Neural cell (in vitro differentiated cells): ENCODE results near the gene MALAT1. TPM values are rescaled to one million over a fixed set of nuclear protein-coding genes. Genes with fewer than 3 reads are reported as not detected.

Experiments
- H2AFZ ChIP-seq: fragments of 200-600, 300-800 bp; sonication (generic), shearing (Covaris generic); 2 replicates; pipeline ENCODE4 v1.6.0; 2014; ENCODE audit warnings: low read depth, mild to moderate bottlenecking, antibody characterized with exemption, low read length, moderate library complexity
- H3F3A ChIP-seq: fragments of 200-600 bp; shearing (Covaris generic); 2 replicates; pipeline ENCODE4 v1.6.1; 2016; ENCODE audit warnings: mild to moderate bottlenecking, moderate library complexity, mixed read lengths, antibody characterized with exemption, low read length; ENCODE audit not compliant: insufficient read depth, poor library complexity, severe bottlenecking
- H3K27ac ChIP-seq: fragments of 200-600, 300-800 bp; sonication (generic), shearing (Covaris generic); 2 replicates; pipeline ENCODE4 v1.5.1; 2014; ENCODE audit warnings: mild to moderate bottlenecking, low read length, moderate library complexity
- H3K27me3 ChIP-seq: fragments of 300-800, 200-600 bp; sonication (generic), shearing (Covaris generic); 2 replicates; pipeline ENCODE4 v1.6.0; 2014; ENCODE audit warnings: mild to moderate bottlenecking, low read depth, low read length, moderate library complexity; ENCODE audit not compliant: insufficient read depth
- H3K36me3 ChIP-seq: fragments of 300-800, 200-600 bp; sonication (generic), shearing (Covaris generic); 2 replicates; pipeline ENCODE4 v1.5.1; 2014; ENCODE audit warnings: mild to moderate bottlenecking, antibody characterized with exemption, low read length, moderate library complexity; ENCODE audit not compliant: insufficient read depth
- H3K4me2 ChIP-seq: fragments of 300-800, 200-600 bp; sonication (generic), shearing (Covaris generic); 2 replicates; pipeline ENCODE4 v1.6.0; 2014; ENCODE audit warnings: mild to moderate bottlenecking, low read length
- H3K4me3 ChIP-seq: fragments of 300-800, 200-600 bp; sonication (generic), shearing (Covaris generic); 2 replicates; pipeline ENCODE4 v1.5.1; 2014; ENCODE audit warnings: mild to moderate bottlenecking, low read length, moderate library complexity
- H3K79me2 ChIP-seq: fragments of 200-600 bp; shearing (Covaris generic); replicated peaks from 2 replicates; pipeline ENCODE4 v1.6.0; 2014; ENCODE audit warnings: mild to moderate bottlenecking, low read length, moderate library complexity; ENCODE audit not compliant: insufficient read depth
- H3K9ac ChIP-seq: fragments of 300-800, 200-600 bp; sonication (generic), shearing (Covaris generic); 2 replicates; pipeline ENCODE4 v1.6.1; 2016; ENCODE audit warnings: mild to moderate bottlenecking, low read length, mixed read lengths
- H3K9me2 ChIP-seq: fragments of 200-600 bp; shearing (Covaris generic); 2 replicates; pipeline ENCODE4 v1.6.1; 2016; ENCODE audit warnings: mild to moderate bottlenecking, low read length, mixed read lengths; ENCODE audit not compliant: insufficient read depth
- H3K9me3 ChIP-seq: fragments of 200-600, 300-800 bp; sonication (generic), shearing (Covaris generic); 2 replicates; pipeline ENCODE4 v1.6.1; 2016; ENCODE audit warnings: mild to moderate bottlenecking, mixed run types, low read length, moderate library complexity, mixed read lengths
- H4K20me1 ChIP-seq: fragments of 200-600 bp; shearing (Covaris generic); 2 replicates; pipeline ENCODE4 v1.6.1; 2016; ENCODE audit warnings: mild to moderate bottlenecking, mixed run types; ENCODE audit not compliant: insufficient read depth
- POLR2AphosphoS5 ChIP-seq: IDR thresholded peaks from 2 replicates; pipeline ENCODE4 v1.6.1; 2012
- REST ChIP-seq: IDR thresholded peaks from 2 replicates; pipeline ENCODE4 v1.6.1; 2012; ENCODE audit warnings: borderline replicate concordance
- SMC3 ChIP-seq: fragments of 450-650 bp; conservative IDR thresholded peaks from 2 replicates; pipeline ENCODE4 v1.6.1; 2014; ENCODE audit warnings: antibody characterized with exemption, mild to moderate bottlenecking, moderate library complexity; ENCODE audit not compliant: poor library complexity
- polyA plus RNA-seq: library from polyadenylated mRNA; depleted of rRNA; stranded (reverse); fragments of >200 nt; gene quantifications from 2 replicates; pipeline ENCODE4 v1.2.3, GENCODE V29; 2014

MALAT1 gene
- polyA plus RNA-seq, 1 donor from 2014 or later = 1,383 TPM

GRCh38 chr11:65505466-65506289 lies 6.8 kb downstream of the MALAT1 start:
- no peak overlapping the region for H2AFZ ChIP-seq
- no peaks in the 10 kb centered on the region for H3K9me3 ChIP-seq
- peak overlapping the region; percentile 100 for H3K27ac ChIP-seq
- H3K79me2 ChIP-seq = peaks cover 99% of the 10 kb centered on the region
- peaks cover 91% of the 10 kb centered on the region for H4K20me1 ChIP-seq
- H3K4me2 ChIP-seq = peak overlapping the region; percentile 87
- peak; percentile 73 for TF ChIP-seq REST
- TF ChIP-seq SMC3 = no peak
- peak; percentile 63 for TF ChIP-seq POLR2AphosphoS5
- H3K36me3 ChIP-seq = peaks cover 57% of the 10 kb centered on the region
- peak overlapping the region; percentile 99 for H3K9ac ChIP-seq
- peaks cover 26% of the 10 kb centered on the region for H3F3A ChIP-seq
- H3K4me3 ChIP-seq = peak overlapping the region; percentile 78
- H3K9me2 ChIP-seq = no peaks in the 10 kb centered on the region
- H3K27me3 ChIP-seq = no peaks in the 10 kb centered on the region

GRCh38 chr11:65506290-65506771 lies 7.5 kb downstream of the MALAT1 start:
- Histone ChIP-seq H3K27me3 (no peaks in the 10 kb centered on the region), H3K9me3 (no peaks in the 10 kb centered on the region), H3K4me2 (peak overlapping the region; percentile 87), H3K9me2 (no peaks in the 10 kb centered on the region), H3K9ac (peak overlapping the region; percentile 99), H3K27ac (peak overlapping the region; percentile 100), H3F3A (peaks cover 22% of the 10 kb centered on the region), H2AFZ (no peak overlapping the region), H3K36me3 (peaks cover 57% of the 10 kb centered on the region), H3K4me3 (peak overlapping the region; percentile 78), H4K20me1 (peaks cover 85% of the 10 kb centered on the region), H3K79me2 (peaks cover 94% of the 10 kb centered on the region)
- TF ChIP-seq REST = peak; percentile 12
- TF ChIP-seq POLR2AphosphoS5 = no peak
